HG02678 (cell line): ENCODE results near the gene AKIRIN1.
"Not testable (repeated sequence)": the region's sequence is repeated elsewhere in the genome, so short reads cannot be mapped to it uniquely, and the experiment has no call there.

Experiments
- ATAC-seq: cut with Tn5 transposase; IDR thresholded peaks from one replicate; pipeline ENCODE4 v1.9.1; 2021; ENCODE audit warnings: mild to moderate bottlenecking, moderate library complexity; ENCODE audit not compliant: unreplicated experiment

AKIRIN1 gene

GRCh38 chr1:39044762-39045161 lies 53.7 kb downstream of the AKIRIN1 start:
- ATAC-seq: no peak

DNA sequence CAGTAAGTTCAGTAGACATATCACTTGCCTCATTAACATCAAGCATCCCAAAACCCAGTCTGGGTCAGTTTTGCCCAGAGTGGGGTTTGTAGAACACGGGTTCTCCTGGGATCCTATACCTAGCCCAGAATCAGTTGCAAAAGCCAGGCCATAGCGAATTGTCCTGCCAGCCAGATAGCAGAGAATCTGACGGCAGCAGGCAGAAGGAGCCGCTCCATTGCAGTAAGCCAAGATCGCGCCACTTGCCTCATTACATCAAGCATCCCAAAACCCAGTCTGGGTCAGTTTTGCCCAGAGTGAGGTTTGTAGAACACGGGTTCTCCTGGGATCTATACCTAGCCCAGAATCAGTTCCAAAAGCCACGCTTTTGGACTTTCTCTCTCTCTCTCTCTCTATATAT lies 54.2 kb downstream of the AKIRIN1 start:
- ATAC-seq: no peak

DNA sequence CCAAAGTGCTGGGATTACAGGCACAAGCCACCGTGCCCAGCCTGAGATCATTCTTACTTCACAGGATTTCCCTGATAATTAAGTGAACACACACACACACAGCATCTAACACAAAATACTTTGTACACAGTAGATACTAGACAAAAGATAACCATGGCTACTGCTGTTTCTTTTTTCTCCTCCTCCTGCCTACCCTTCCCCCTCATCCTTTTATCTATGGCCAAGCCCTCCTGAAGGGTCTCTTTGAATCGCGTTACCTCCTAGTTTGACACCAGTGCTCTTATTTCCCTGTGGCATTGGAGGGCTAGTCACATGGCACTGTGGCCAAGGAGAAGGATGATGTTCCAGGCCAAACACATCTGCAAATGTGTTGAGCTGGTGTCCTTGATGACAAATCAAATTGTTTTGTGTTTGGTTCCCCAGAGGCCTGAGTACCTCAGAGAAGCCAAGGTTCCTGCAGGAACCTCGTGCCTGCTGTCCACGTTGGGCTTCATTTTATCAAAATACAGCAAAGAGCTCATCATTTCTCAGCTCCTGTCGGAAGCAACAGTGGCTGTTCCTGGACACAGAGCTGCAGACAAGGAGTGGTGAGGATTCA lies 55.6 kb downstream of the AKIRIN1 start:
- no peak for ATAC-seq

DNA sequence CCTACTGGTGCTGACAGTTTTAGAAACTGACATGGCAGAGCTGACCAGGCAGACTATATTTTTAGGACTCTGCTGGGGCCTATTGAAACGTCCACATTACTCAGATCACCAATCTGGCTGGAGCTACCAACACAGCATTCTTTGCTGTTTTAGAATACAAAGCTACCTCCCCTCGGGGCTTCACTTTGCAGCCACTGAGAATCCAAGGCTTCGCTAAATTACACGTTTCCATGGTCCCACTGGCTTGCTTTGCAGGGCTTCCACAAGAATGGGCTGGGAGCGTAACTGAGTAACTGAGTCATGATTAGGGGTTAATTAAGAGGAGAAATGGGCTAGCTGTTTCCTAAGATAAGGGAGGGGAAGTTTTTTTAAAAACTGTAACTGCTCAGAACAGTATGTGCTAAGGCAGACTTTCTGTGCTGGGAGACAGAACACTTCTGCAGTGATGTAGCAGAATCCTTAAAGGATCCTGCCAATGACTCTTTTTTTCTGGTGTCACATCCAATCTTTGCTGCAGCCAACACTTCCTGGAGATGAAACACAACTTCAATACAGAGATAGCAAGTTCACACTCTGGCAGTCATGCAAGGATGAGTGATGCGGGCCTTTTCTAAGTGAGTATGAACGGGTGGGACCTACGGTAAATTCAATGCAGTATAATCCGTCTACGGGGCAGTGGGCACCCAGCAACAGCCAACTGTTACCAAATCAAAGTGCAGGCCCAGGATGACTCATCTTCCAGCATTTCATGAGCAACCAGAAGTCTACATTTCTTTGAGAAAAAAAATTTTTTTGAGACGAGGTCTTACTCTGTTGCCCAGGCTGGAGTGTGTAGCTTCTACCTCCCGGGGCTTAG lies 56.5 kb downstream of the AKIRIN1 start:
- ATAC-seq: no peak

DNA sequence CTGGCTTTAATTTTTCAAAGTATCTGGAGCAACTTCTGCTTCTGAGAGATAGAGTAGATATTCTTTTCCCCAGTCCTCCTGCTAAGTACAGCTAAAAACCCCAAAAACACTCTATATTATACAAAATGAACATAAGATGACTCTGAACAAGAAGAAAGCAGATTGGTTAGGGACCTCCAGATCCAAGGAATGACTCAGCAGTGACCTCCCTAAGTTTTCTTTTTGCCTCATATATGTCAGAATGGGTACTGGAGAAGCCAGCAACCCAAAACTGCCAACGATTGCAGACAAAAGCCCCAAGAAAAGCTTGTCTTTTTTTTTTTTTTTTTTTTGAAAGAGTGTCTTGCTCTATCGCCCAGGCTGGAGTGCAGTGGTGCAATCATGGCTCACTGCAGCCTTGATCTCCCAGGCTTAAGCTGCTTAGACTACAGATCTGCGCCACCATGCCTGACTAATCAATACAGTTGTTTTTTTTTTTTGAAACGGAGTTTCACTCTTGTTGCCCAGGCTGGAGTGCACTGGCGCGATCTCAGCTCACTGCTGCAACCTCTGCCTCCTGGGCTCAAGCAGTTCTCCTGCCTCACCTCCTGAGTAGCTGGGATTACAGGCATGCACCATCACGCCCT lies 57.8 kb downstream of the AKIRIN1 start:
- ATAC-seq: no peak

GRCh38 chr1:39050001-39050400 lies 58.9 kb downstream of the AKIRIN1 start:
- no peak for ATAC-seq

GRCh38 chr1:39051193-39051850 lies 60.2 kb downstream of the AKIRIN1 start:
- ATAC-seq: not testable (repeated sequence)

DNA sequence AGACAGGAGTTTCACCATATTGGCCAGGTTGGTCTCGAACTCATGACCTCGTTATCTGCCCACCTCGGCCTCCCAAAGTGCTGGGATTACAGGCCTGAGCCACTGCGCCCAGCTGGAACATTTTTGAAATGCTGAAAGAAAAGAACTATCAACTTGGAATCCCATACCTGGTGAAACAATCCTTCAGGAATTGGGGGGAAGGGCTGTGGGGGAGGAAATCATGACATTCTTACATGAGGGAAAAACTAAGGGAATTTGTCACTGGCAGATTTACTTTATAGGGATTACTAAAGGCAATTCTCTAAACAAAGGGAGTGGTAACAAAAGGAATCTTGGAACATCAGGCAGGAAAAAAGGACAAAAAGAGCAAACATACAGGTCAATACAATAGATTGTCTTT lies 60.9 kb downstream of the AKIRIN1 start:
- ATAC-seq: no peak

GRCh38 chr1:39055213-39055710 lies 64.2 kb downstream of the AKIRIN1 start:
- ATAC-seq: not testable (repeated sequence)
